ENCODE measurements around the gene DPP10. TPM values are rescaled to one million over a fixed set of nuclear protein-coding genes. Genes with fewer than 3 reads are reported as not detected.

The DPP10 gene
- total RNA-seq, 1 experiment from 2014 or later = not detected

DNA sequence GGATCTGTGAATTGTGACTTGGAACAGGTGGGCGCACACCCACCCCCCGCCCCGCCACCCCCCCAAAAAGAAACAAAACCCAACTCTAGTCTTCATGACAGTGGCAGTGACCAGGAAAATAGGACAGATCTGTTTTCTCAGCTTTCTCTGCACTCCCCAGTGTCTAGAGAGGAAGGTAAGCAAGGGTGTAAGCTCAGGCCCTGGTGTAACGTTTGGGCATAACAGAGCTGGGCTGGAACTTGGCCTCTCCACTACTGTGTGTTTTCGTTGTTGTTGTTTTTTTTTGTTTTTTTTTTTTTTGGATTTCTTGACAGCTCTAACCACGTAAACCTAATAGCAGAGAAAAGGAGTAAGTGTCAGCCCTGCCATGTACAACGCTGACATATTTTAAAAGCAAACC, 1160.8 kb downstream of the DPP10 start:
- TF ChIP-seq TCF7L2 (IDR thresholded peaks at IDR 0.05; ENCODE audit: low read depth, low read length) (no peak), SIN3A (IDR thresholded peaks at IDR 0.05; ENCODE audit: borderline replicate concordance, insufficient read depth, low read depth, low read length) (no peak), REST (IDR thresholded peaks at IDR 0.05; ENCODE audit: insufficient read depth in 1 of 2, low read depth in 2 of 2, low read length in 1 of 2) (no peak), CTCF (IDR thresholded peaks at IDR 0.05) (no peak), POLR2AphosphoS5 (IDR thresholded peaks at IDR 0.05; ENCODE audit: low read depth, low read length) (no peak)

GRCh38 chr2:115606350-115606749, 1163.9 kb downstream of the DPP10 start:
- no peak for DNase-seq (ENCODE audit: low read depth, low spot score)
- no peaks in the 10 kb centered on the region for H3K27me3 ChIP-seq (ENCODE audit: control insufficient read depth, insufficient read depth, low read length)
- H3K9me3 ChIP-seq (ENCODE audit: control insufficient read depth, insufficient read depth, low read depth, low read length) = no peaks in the 10 kb centered on the region
- intact Hi-C loops (cut with micrococcal nuclease; ENCODE audit: unreplicated experiment) (no loop called here), in situ Hi-C loops (cut with HindIII; ENCODE audit: low pct_unique_long_range_greater_than_20kb, low sequenced_read_pairs) (no loop called here)
- CTCF ChIA-PET = interaction anchor here (0.6 kb wide), 1 partner anchor 1148 kb away, joined by 3 read pairs; no protein-coding TSS in a partner anchor
- H3K4me1 ChIP-seq (ENCODE audit: control insufficient read depth, insufficient read depth, low read length) = no peaks in the 10 kb centered on the region
- TF ChIP-seq POLR2AphosphoS5 (IDR thresholded peaks at IDR 0.05; ENCODE audit: low read depth, low read length) (no peak), REST (IDR thresholded peaks at IDR 0.05; ENCODE audit: insufficient read depth in 1 of 2, low read depth in 2 of 2, low read length in 1 of 2) (no peak), CTCF (IDR thresholded peaks at IDR 0.05) (no peak), TCF7L2 (IDR thresholded peaks at IDR 0.05; ENCODE audit: low read depth, low read length) (no peak), SIN3A (IDR thresholded peaks at IDR 0.05; ENCODE audit: borderline replicate concordance, insufficient read depth, low read depth, low read length) (no peak)
- no TSS peak for BruUV-seq (replicated peaks)
- POLR2A ChIA-PET = no interaction called here
- no peaks in the 10 kb centered on the region for H3K36me3 ChIP-seq (ENCODE audit: control insufficient read depth, insufficient read depth, low read length)
- no peak for ATAC-seq
- no peak overlapping the region for H3K27ac ChIP-seq (ENCODE audit: low read length)
- no peak overlapping the region for H3K4me3 ChIP-seq (ENCODE audit: low read depth in 2 of 2, low read length in 2 of 2)

More for the DNA sequence above, 1160.8 kb downstream of the DPP10 start:
- ChIA-PET CTCF (no interaction called here), POLR2A (no interaction called here)
- in situ Hi-C loops (cut with HindIII; ENCODE audit: low pct_unique_long_range_greater_than_20kb, low sequenced_read_pairs) (no loop called here), intact Hi-C loops (cut with micrococcal nuclease; ENCODE audit: unreplicated experiment) (no loop called here)
- Histone ChIP-seq H3K36me3 (ENCODE audit: control insufficient read depth, insufficient read depth, low read length) (no peaks in the 10 kb centered on the region), H3K27ac (ENCODE audit: low read length) (no peak overlapping the region), H3K4me3 (ENCODE audit: low read depth in 2 of 2, low read length in 2 of 2) (no peak overlapping the region), H3K9me3 (ENCODE audit: control insufficient read depth, insufficient read depth, low read depth, low read length) (0 out of 2 replicates have a peak, but pooled peaks cover under 1% of the 10 kb centered on the region), H3K27me3 (ENCODE audit: control insufficient read depth, insufficient read depth, low read length) (no peaks in the 10 kb centered on the region), H3K4me1 (ENCODE audit: control insufficient read depth, insufficient read depth, low read length) (no peaks in the 10 kb centered on the region)
- no TSS peak for BruUV-seq (replicated peaks)
- DNase-seq (ENCODE audit: low read depth, low spot score) (no peak), ATAC-seq (no peak)
